GM18873 (cell line): ENCODE data around the gene SEC62.

Experiments used
- ATAC-seq: cut with Tn5 transposase; IDR thresholded peaks from one replicate; pipeline ENCODE4 v1.9.1; 2021; ENCODE audit warnings: mild to moderate bottlenecking, moderate library complexity, moderate number of reproducible peaks; ENCODE audit not compliant: unreplicated experiment, low FRiP score

The SEC62 gene

GRCh38 chr3:169966951-169967915 lies 626 bp downstream of the SEC62 start:
- ATAC-seq, result peak; percentile 22

DNA sequence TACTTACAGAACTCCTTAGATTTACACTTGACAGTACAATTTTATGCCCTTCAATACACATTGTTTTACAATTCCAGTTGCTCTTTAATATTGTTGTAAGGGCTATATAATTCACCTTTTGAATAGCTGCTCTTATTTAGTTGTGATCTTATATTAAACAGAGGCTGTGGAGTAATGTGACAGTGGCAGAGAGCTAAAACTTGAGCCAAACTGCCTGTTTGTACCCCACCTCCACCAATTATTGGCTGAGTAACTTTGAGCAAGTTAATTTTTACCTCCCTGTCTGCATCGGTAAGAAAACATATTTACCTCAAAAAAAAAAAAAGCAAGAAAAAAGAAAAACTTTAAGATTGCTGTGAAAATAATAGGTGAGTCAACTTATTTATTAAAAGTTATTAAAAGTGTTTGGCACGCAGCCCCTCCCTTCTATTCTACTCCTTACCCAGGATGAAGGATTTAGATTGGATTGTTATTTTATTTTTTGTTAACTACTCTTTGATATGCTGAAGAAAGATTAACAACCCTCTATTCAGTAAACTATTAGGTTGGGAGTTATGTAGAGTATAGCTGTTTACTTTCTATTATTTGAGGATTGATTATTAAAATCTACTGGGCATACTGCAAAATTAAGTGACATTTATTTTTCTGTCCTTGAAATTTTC lies 1.7 kb downstream of the SEC62 start:
- ATAC-seq, result no peak

- ATAC-seq, result no peak
Observed at GRCh38 chr3:169969174-169970095, 2.8 kb downstream of the SEC62 start.

- no peak for ATAC-seq
Observed at GRCh38 chr3:169970847-169971246, 4.2 kb downstream of the SEC62 start.

- no peak for ATAC-seq
Observed at GRCh38 chr3:169971522-169971921, 4.9 kb downstream of the SEC62 start.

- ATAC-seq, result no peak
Observed at GRCh38 chr3:169980055-169980454, 13.4 kb downstream of the SEC62 start.

GRCh38 chr3:169984292-169984691 lies 17.7 kb downstream of the SEC62 start:
- ATAC-seq, result no peak

DNA sequence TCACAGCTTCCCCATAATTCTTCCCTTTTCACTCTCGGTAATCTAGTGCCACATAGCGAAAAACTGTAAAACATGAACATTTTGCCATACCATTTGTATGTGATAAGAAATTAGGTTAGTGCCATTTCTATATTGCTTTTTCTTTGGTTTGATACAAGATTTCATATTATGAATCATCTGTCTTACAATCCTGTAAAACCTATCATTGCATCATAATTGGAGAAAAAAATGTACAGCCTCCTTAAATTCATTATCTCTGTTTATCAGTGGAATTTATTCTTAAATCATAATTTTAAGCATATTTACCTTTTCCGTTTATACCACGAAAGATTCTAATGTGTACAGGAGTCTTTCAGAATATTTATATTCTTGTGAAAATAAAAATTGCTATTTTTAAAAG lies 23.8 kb downstream of the SEC62 start:
- no peak for ATAC-seq

- ATAC-seq, result no peak
Observed at GRCh38 chr3:169992156-169992555, 25.5 kb downstream of the SEC62 start.

GRCh38 chr3:169992781-169993180 lies 26.2 kb downstream of the SEC62 start:
- ATAC-seq, result no peak

DNA sequence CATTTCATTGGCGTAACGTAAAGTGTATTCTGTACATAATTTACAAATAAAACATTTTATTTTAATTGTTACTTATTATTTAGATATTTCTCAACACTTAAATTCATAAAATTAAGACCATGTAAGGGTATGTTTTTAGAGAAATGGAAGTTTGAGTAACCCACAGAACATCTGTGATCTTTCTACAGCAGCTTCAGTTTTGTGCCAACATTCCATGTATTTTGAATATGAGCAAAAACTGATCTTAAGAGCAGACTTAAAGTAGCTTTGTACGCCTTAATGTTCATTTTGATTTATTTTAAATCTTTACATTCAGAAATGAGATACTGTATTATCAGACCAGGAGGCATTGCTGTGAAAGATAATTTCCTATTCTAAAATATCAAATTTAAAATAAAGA lies 27.2 kb downstream of the SEC62 start:
- no peak for ATAC-seq

DNA sequence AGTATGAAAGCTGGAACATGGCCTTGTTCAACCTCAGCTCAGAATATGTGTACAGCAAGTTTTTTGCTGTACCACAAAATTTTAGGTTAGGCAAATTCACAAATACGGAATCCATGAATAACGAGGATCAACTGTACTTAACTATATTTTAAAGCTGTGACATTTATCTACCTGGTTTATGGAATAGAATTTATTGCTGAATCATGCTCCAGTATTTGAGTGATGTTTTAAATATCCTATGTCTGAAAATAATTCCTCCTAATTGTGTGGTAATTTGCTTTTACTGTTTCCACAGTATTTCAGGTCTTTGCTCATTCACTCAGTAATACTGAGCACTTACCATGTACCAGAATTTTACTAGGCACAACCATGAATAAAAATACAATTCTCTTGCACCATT lies 29.5 kb downstream of the SEC62 start:
- no peak for ATAC-seq

GRCh38 chr3:169998668-169999131 lies 32.1 kb downstream of the SEC62 start:
- ATAC-seq, result no peak

- peak; percentile 96 for ATAC-seq
Observed at GRCh38 chr3:169999433-169999832, 32.8 kb downstream of the SEC62 start.

GRCh38 chr3:170000051-170000450 lies 33.4 kb downstream of the SEC62 start:
- no peak for ATAC-seq

- no peak for ATAC-seq
Observed at GRCh38 chr3:170002231-170002630, 35.6 kb downstream of the SEC62 start.

GRCh38 chr3:170002879-170003278 lies 36.3 kb downstream of the SEC62 start:
- no peak for ATAC-seq

DNA sequence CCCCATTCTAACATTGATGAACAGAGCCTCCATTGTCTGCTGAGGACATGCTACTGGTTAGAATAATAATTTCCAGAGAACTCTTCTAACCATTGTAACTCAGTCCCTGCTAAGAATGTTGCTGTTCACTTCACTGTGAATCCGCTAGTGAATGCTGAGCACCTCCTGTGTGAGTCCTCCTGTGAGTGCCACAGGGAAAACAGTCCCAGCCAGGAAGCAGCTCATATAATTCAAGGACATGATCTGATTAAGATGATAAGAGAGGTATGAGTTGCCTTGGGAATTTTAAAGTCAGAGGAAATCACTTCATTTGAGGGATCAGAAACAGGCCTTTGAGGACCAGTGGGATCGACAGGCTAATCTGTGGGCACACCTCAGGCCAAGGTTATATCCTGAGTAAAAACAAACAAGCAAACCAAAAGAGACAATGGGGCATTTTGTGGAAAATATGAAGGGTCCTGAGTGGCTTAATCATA lies 37.3 kb downstream of the SEC62 start:
- no peak for ATAC-seq

- ATAC-seq, result peak; percentile 85
Observed at GRCh38 chr3:170007031-170007663, 40.5 kb downstream of the SEC62 start.

DNA sequence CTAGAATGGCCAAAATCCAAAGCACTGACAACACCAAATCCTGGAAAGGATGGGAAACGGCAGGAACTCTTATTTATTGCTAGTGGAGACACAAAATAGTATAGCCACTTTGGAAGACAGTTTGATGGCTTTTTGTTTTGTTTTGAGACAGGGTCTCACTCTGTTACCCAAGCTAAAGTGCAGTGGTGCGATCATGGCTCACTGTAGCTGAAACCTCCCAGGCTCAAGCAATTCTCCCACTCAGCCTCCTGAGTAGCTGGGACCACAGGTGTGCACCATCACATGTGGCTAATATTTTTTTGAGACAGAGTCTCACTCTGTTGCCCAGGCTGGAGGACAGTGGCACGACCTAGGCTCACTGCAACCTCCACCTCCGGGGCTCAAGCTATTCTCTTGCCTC lies 43.9 kb downstream of the SEC62 start:
- ATAC-seq, result no peak
